ENCODE data around the gene DUOX2. TPM values are rescaled to one million over a fixed set of nuclear protein-coding genes. Genes with fewer than 3 reads are reported as not detected.

Gene DUOX2
- total and polyA plus RNA-seq, 12 donors: 0.22 to 18.5 (median 1.5) TPM

DNA sequence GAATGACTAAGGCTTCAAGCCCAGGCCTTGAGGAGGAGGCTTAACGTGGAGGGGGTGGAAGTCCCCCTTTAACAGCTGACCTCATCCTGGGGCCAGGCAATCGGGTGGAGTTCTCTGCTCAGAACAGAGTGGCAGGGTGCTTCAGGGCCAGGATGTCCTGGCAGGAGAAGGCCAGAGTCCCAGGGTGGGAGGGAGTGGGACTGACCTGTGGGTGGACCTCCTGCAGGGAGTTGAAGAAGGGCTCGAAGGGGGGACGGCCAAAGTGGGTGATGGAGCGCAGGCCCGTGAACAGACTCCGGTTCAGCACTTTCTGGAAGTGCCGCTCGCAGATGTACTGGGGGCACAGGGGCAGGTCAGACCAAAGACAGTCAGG lies 19.6 kb downstream of the DUOX2 start:
- WGBS, 4 donors: 76 to 79% (median 78%) methylated on average over 6 to 9 of the region's 9 CpGs
- Histone ChIP-seq H3K27ac (no peak overlapping the region), H3K9me3 (replicated peaks in 1 of 3) (no peaks in the 10 kb centered on the region), H3K4me3 (no peak overlapping the region), H3K27me3 (no peaks in the 10 kb centered on the region), H3K36me3 (replicated peaks in 1 of 2) (no peaks in the 10 kb centered on the region), H3K4me1 (replicated peaks in 1 of 2) (peaks cover 3 to 12% of the 10 kb centered on the region in 2 donors)
- no peak for TF ChIP-seq CTCF (IDR thresholded peaks at IDR 0.05)
- no peak for TF ChIP-seq POLR2A (IDR thresholded peaks at IDR 0.05)
- peak in 4 of 7 donors; percentile 37 to 61 (median 60) for DNase-seq
- intact Hi-C loops (cut with DNase I): no loop called here

- Histone ChIP-seq H3K27ac (no peak overlapping the region), H3K4me1 (replicated peaks in 1 of 2) (peaks cover 9 to 18% of the 10 kb centered on the region in 2 donors), H3K4me3 (no peak overlapping the region), H3K36me3 (replicated peaks in 1 of 2) (no peaks in the 10 kb centered on the region), H3K27me3 (no peaks in the 10 kb centered on the region), H3K9me3 (replicated peaks in 1 of 3) (no peaks in the 10 kb centered on the region)
- TF ChIP-seq CTCF (IDR thresholded peaks at IDR 0.05) (no peak), POLR2A (IDR thresholded peaks at IDR 0.05) (no peak)
- WGBS, 4 donors: 86 to 97% (median 94%) methylated on average over 6 to 11 of the region's 11 CpGs
- intact Hi-C loops (cut with DNase I): no loop called here
- peak in 1 of 7 donors; percentile 4 for DNase-seq
Observed at GRCh38 chr15:45093622-45094357, 20.2 kb downstream of the DUOX2 start.

GRCh38 chr15:45093013-45093412 lies 21.0 kb downstream of the DUOX2 start:
- peak in 1 of 7 donors; percentile 11 for DNase-seq
- no peaks in the 10 kb centered on the region for H3K9me3 ChIP-seq (replicated peaks in 1 of 3)
- no peak overlapping the region for H3K27ac ChIP-seq
- peaks cover 15 to 24% of the 10 kb centered on the region in 2 donors for H3K4me1 ChIP-seq (replicated peaks in 1 of 2)
- TF ChIP-seq POLR2A (IDR thresholded peaks at IDR 0.05): no peak
- no peak for TF ChIP-seq CTCF (IDR thresholded peaks at IDR 0.05)
- H3K4me3 ChIP-seq: no peak overlapping the region
- whole genome bisulfite sequencing, 4 donors: 88 to 90% (median 89%) methylated on average over 4 of the region's 4 CpGs
- H3K36me3 ChIP-seq (replicated peaks in 1 of 2): no peaks in the 10 kb centered on the region
- H3K27me3 ChIP-seq: no peaks in the 10 kb centered on the region
- intact Hi-C loops (cut with DNase I): no loop called here

- intact Hi-C loops (cut with DNase I): no loop called here
Observed at GRCh38 chr15:45091576-45091975, 22.4 kb downstream of the DUOX2 start.

More at GRCh38 chr15:45091576-45091975, 22.4 kb downstream of the DUOX2 start:
- H3K4me1 ChIP-seq (replicated peaks in 1 of 2): peaks cover 16 to 24% of the 10 kb centered on the region in 2 donors
- DNase-seq: peak; percentile 60 to 90 (median 84)
- 41 to 58% (median 53%) methylated on average over 2 of the region's 2 CpGs for whole genome bisulfite sequencing, 4 donors
- TF ChIP-seq POLR2A (IDR thresholded peaks at IDR 0.05) (no peak), CTCF (IDR thresholded peaks at IDR 0.05) (no peak)
- H3K9me3 ChIP-seq (replicated peaks in 1 of 3): no peaks in the 10 kb centered on the region
- H3K4me3 ChIP-seq: no peak overlapping the region
- H3K36me3 ChIP-seq (replicated peaks in 1 of 2): no peaks in the 10 kb centered on the region
- H3K27ac ChIP-seq: peak overlapping the region in 4 of 5 donors; percentile 15 to 80 (median 70)
- no peaks in the 10 kb centered on the region for H3K27me3 ChIP-seq
